ENCODE data around the gene SACM1L.

Gene SACM1L, protein sequence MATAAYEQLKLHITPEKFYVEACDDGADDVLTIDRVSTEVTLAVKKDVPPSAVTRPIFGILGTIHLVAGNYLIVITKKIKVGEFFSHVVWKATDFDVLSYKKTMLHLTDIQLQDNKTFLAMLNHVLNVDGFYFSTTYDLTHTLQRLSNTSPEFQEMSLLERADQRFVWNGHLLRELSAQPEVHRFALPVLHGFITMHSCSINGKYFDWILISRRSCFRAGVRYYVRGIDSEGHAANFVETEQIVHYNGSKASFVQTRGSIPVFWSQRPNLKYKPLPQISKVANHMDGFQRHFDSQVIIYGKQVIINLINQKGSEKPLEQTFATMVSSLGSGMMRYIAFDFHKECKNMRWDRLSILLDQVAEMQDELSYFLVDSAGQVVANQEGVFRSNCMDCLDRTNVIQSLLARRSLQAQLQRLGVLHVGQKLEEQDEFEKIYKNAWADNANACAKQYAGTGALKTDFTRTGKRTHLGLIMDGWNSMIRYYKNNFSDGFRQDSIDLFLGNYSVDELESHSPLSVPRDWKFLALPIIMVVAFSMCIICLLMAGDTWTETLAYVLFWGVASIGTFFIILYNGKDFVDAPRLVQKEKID

DNA sequence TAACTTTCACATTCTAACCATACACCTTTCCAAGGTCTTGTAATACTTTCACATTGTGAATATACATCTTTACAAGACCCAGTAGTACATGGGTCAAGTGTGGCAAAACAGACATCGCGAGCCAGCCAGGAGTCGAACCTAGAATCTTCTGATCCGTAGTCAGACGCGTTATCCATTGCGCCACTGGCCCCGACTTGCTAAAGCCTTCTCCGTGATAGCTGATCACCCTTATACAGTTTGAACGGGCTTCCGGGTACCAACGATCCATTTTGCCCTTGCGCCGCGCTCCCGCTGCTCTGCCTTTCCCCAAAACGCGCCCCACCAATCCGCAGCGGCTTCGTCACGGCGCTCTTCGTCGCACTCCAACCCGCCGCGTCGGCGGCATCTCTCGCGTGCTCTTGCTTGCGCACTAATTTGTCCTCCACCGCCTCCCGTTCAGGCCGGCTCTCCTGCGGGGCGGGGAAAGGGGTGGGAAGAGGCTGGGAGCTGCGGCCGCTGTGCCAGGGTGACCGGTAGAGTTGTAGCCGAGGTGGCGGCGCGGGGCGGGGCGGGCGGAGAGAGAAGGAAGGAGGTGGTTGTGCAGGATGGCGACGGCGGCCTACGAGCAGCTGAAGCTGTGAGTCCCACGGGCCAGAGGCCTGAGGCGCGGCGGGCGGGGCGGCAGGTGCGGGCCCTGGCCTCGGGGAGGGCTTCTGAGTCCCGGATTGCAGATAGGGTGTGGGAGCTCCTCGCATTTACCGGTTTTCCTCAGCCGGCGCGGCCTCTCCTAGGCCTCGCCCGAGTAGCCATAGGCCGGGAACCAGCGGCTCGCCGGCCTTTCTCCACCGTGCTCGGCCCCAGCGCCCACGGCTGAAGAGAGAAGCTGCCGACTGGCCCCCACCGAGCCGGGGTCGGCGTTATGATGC, at the start of gene SACM1L:
SACM1L (plus strand) TSS at position 515 of the 905 bp plus-strand sequence; CDS start at position 585, 70 bp downstream.
- in situ Hi-C loops (cut with MboI; ENCODE audit: low pct_unique_long_range_greater_than_20kb, low sequenced_read_pairs), result no loop called here
- peak; percentile 100 for DNase-seq

DNA sequence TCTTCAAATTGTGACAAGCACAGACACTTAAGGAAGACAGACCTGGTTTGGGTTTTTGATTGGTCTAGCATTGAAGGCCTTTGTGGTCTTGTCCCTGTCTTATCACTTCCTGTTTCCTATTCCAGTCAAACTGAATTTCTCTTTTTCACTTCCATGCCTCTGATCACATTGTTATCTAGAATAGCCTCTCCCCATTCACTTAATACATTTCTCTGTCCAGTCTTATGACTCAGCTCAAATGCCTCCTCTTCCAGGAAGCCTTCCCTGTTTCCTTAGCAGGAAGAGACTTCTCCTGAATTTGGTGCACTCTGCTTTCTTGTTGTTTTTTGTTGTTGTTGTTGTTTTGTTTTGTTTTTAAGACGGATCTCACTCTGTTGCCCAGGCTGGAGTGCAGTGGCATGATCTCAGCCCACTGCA, 49.1 kb upstream of the SACM1L start:
- in situ Hi-C loops (cut with MboI; ENCODE audit: low pct_unique_long_range_greater_than_20kb, low sequenced_read_pairs), result no loop called here
- peak; percentile 83 for DNase-seq

DNA sequence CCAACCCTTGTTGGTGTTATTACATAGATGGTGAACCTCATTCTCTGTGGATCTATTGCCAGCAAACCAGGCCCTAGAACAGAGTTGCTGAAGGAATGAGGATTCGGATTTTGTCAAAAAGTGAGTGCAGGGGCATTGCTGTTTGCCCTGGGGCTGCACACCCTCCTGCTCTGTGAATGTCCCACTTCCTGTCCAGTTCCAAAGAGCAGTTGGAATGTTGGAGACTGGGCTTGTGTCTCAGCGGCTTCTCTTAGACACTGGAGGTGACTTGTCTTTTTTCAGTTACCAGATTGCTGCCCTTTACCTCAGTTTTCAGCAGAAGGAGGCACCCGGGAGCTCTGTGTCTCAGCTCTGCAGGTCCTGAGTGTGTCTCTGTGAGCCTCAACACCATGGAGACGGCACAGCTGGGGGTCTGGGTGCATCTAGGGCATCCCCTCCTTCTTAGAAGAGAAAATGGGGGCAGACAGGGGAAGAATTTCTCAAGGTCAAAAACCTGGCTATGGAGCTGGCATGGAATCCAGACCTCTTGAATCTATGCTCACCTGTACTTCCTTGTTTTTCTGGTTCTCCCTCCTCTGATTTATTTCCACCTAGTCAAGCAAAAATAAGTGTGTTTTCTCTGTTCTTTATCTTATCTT, 48.4 kb upstream of the SACM1L start:
- in situ Hi-C loops (cut with MboI; ENCODE audit: low pct_unique_long_range_greater_than_20kb, low sequenced_read_pairs), result no loop called here
- no peak for DNase-seq

DNA sequence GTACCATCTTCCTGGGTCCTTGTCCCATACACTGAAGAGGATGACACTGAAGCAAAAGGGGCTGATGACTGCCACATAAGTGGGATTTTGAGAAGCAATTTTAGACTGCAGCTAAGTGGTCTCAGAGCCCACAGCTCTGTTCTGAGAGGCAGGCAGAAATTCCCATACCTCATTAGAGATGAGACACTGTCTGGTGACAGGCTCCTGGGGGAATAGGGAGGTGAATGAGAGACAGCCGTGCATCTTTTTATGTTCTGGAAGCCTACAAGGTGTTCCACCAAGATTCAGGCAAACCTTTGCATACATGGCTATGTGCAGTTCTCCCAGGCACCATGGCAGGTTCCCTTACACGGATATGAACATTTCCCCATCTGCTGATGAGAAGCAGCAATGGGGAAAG, 47.4 kb upstream of the SACM1L start:
- DNase-seq, result no peak
- in situ Hi-C loops (cut with MboI; ENCODE audit: low pct_unique_long_range_greater_than_20kb, low sequenced_read_pairs), result no loop called here

DNA sequence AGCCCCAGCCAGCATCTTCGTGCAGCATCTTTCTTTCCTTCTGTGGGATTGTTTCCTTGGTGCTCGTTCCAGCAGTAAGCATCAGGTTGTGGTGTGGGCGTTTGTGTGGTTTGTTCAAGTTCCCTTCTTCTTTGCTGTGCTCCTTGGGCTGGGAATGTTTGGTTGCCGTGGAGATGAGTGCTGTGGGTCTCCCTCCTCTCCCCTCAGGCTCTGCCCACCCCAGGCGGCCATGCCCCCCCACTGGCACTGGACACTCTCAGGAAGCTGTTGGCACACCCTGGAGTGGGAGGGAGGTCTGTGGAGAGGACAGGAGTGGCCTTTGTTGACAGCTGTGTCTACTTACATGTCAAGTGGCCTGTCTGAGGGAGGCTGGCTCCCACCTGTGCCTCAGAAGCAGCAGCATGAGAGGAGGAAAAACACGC, 46.5 kb upstream of the SACM1L start:
- in situ Hi-C loops (cut with MboI; ENCODE audit: low pct_unique_long_range_greater_than_20kb, low sequenced_read_pairs), result no loop called here
- DNase-seq, result peak; percentile 57

DNA sequence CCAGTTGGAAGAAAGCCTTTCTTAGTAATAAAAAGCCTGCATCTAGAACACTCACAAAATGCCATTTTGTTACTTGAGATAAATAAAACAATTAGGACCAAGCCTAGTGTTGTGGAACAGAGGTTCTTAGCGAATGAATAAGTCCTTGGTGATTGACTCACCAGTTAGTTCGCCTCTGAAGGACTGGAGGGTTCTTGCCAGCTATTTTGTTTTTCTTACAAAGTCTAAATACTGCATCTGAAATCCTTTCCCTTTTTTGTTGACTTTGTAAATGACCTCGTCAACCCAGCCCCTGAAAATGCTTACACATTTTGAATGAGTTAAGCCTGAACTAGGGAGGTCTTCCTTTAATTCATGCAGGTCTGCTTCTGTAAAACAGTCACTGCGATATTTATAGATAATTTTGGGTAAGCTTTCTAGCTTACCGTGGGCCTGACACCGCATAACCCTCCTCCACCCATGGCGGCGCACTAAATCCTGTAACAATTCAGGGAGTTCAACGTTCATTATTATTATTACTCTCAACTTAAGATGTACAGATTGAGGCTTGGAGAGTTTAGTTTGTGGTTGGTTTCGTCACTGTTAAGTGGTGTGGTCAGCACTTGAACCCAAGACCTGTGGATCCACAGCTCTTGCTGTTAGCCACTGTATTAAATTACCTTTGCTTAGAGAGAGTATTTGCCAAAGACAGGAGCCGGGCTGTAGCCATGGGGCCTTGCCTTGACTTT, 45.0 kb upstream of the SACM1L start:
- in situ Hi-C loops (cut with MboI; ENCODE audit: low pct_unique_long_range_greater_than_20kb, low sequenced_read_pairs), result no loop called here
- DNase-seq, result no peak

DNA sequence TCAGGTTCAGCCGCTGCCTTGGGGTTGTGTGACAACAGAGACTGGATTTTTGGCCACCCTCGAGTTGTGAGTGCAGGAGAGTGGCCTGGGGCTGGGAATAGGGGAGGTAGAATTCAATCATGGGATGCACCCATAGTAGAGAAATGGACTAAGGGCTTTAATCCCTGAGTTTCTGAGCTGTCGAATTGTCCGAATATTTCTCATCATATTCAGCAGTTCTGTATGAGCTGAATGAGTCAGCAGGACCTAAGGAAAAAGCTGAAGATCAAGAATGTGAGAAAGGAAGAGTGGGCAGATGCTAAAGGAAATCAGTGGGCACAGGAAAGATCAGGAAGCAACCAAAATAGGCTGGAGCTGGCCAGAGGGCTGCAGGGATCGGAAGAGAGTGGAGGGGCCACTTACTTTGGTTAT, 44.4 kb upstream of the SACM1L start:
- DNase-seq, result no peak
- in situ Hi-C loops (cut with MboI; ENCODE audit: low pct_unique_long_range_greater_than_20kb, low sequenced_read_pairs), result no loop called here

DNA sequence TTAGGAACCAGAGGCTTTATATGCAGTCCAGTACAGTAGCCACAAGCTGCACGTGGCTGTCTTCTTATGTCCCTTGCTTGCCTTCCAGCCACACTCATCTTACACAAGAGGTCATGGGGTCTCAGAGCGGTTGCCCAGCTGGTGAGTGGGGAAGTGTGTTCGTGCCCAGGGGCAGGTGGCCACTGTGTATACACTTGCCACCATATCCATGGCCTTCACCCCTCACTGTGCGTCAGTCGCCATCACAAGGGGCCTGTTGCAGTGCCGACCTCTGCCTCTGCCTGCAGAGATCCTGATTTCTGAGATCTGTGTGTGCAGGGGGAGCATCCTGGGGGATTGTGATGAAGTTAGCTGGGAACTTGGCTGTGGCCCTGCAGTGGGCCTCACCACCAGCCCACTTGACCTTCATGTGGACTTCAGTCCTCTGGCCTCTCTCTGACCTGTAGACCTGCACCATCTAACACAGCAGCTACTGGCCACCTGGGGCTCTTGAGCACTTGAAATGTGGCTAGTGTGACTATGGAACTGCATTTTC, 43.1 kb upstream of the SACM1L start:
- in situ Hi-C loops (cut with MboI; ENCODE audit: low pct_unique_long_range_greater_than_20kb, low sequenced_read_pairs), result no loop called here

DNA sequence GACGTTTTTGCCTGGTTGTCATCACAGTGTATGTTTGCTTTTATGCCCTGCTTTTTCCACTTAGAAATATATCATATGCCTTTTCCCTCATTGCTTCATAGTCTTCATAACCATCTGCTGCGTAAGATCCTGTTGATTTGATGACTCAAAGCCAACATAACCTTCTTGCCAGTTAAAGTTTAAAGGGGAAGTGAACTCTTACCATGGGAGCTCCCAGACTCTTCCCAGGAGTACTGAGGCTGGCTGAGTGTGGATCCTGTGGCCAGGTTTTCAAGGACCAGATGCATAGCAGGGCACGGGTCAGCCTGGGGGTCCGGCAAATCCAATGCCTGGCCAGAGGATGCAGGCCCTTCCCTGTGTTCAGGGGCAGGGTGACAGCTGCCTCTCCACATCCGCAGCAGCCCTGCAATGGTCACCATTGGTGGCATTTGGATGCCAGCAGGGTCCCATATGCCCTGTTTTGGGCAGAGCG, 42.0 kb upstream of the SACM1L start:
- in situ Hi-C loops (cut with MboI; ENCODE audit: low pct_unique_long_range_greater_than_20kb, low sequenced_read_pairs), result no loop called here
- DNase-seq, result peak; percentile 72

More for the DNA sequence above, 43.1 kb upstream of the SACM1L start:
- DNase-seq, result no peak

DNA sequence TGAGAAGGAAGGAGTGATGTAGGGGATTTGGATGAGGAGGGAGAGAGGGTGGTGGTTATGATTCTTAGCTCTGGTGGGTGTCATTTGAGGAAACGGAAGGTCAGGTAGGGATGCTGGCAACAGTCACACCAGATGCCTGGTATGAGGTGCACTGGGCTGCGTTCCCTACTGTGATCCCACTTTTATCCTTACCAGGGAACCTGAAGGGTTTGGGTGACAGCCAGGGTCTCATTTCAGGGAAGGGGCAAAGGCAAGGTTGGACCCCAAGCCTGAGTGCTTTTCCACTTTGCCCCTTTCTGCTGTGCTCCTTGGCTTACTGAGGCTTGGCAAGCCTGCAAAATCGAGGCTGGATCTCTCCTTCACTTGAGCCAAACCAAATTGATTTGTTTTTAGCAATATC, 36.0 kb upstream of the SACM1L start:
- DNase-seq, result no peak
- in situ Hi-C loops (cut with MboI; ENCODE audit: low pct_unique_long_range_greater_than_20kb, low sequenced_read_pairs), result loop anchor here (10.0 to 25.0 kb wide), 3 partner anchors 58 to 616 kb away; partner anchors contain the start of genes CLEC3B and LIMD1

DNA sequence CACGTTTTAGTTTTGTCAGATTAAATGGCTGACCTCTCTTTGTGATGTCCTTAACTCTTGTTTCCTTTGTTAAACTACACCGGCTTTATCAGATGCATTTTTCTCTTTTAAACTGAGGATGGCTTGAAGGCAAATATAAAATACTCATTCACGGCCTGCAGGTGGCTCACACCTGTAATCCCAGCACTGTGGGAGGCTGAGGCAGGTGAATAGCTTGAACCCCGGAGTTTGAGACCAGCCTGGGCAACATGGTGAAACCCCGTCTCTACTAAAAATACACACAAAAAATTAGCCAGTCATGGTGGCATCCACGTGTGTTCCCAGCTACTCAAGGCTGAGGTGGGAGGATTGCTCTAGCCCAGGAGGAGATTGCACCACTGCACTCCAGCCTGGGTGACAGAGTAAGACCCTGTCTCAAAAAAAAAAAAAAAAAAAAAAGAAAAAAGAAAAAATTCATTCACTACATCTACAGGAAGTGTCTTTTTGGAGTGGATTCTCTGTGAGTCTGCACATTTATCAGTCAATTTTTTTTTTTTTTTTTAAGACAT, 34.7 kb upstream of the SACM1L start:
- in situ Hi-C loops (cut with MboI; ENCODE audit: low pct_unique_long_range_greater_than_20kb, low sequenced_read_pairs), result loop anchor here (10.0 to 25.0 kb wide), 3 partner anchors 60 to 617 kb away; partner anchors contain the start of genes CLEC3B and LIMD1
- no peak for DNase-seq

DNA sequence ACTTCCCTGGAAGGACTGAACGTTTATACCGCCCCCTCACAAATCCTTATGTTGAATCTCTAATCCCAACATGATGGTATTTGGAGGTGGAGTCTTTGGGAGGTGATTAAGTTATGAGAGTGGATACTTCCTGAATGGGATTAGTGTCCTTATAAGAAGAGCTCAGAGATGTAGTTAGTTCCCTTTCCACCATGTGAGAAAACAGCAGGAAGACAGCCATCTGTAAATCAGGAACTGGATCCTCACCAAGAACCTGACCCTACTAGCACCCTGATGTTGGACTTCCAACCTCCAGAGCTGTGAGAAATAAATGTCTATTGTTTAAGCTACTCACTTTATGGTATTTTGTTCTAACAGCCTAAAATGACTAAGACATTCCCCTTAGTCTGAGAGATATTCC, 33.3 kb upstream of the SACM1L start:
- in situ Hi-C loops (cut with MboI; ENCODE audit: low pct_unique_long_range_greater_than_20kb, low sequenced_read_pairs), result loop anchor here (10.0 to 25.0 kb wide), 3 partner anchors 61 to 619 kb away; partner anchors contain the start of genes CLEC3B and LIMD1
- DNase-seq, result no peak

DNA sequence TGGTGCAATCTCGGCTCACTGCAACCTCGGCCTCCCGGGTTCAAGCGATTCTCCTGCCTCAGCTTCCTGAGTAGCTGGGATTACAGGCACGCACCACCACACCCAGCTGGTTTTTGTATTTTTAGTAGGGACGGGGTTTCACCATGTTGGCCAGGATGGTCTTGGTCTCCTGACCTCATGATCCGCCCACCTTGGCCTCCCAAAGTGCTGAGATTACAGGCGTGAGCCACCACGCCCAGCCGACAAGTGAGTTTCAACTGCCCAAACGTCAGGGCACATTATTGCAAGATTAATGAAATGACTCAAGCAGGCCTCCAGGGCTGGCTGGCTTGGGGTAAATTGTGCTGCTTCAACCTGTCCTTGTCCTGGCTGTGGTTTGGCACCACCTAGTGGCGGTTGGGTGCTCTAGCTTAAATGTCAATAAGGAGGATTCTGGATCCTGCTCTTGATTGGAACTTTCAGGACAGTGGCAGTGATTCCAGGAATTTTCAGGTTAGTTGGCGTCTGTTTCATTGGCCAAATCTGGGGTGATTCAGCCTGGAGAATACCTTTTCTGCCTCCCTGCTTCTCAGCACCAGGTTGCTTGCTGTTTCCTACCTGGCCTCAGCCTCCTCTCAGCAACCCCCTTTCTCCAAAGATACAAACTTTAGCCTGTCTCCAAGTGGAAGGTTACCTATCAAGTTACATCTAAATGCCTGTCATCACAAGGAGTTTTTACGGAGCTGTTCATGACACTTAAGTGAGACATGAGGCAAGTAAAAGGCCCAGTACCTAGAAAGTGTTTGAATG, 32.4 kb upstream of the SACM1L start:
- DNase-seq, result peak; percentile 82
- in situ Hi-C loops (cut with MboI; ENCODE audit: low pct_unique_long_range_greater_than_20kb, low sequenced_read_pairs), result loop anchor here (10.0 to 25.0 kb wide), 3 partner anchors 62 to 619 kb away; partner anchors contain the start of genes CLEC3B and LIMD1

DNA sequence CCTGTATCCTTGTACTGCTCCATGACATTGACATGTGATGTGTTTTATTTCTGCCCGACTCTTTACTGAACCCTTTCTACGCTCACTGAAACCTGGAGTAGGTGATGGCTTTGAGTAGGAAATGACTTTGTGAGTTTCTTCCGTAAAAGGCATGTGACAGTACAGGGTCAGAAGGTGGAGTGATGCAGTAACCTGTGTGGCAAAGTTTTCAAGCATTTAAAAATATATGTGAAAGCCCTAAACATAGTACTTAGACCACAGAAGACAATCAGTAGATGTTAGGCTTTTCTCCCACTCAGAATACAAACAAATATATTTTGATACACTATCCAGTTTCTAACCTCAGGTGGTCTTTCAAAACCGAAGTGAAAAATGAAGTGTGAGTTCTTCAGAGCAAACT, 31.3 kb upstream of the SACM1L start:
- in situ Hi-C loops (cut with MboI; ENCODE audit: low pct_unique_long_range_greater_than_20kb, low sequenced_read_pairs), result loop anchor here (10.0 to 25.0 kb wide), 3 partner anchors 63 to 621 kb away; partner anchors contain the start of genes CLEC3B and LIMD1

DNA sequence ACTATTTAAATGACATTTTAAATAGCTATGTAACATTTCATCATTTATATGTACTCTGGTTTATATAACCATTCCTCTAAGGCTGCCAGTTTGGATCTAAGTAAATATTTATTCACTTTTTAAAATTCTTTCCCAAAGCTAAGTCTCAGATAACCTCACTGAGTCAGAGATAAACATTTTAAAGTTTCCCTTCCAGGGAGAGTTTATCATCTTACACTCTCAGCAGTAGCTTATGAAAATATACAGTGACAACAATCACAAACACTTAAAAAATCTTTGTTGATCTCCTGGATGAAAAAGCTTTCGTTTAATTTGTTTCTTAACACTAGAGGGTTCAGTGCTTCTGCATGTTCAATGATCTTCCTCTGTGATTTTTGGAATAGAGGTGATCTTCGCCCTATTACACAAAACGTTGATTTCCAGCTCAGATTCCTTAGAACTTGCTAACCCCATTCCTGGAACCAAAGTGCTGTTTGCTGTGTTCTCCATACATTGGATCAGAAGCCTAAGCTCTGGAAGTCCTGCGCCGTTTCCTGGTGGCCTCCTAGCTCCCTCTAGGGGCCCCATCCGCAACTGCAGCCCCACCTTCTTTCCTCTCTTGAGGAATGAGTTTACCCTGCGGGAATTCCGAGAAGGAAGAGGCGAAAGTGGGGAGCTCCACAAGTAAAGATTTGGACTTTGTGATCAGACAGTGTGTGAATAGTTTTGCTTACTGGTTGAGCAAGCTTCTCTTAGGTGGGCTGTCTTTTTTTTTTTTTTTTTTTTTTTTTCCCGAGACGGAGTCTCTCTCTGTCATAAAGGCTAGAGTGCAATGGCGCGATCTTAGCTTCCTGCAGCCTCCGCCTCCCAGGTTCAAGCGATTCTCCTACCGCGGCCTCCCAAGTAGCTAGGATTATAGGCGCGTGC, 29.3 kb upstream of the SACM1L start:
- in situ Hi-C loops (cut with MboI; ENCODE audit: low pct_unique_long_range_greater_than_20kb, low sequenced_read_pairs), result loop anchor here (10.0 to 25.0 kb wide), 3 partner anchors 65 to 623 kb away; partner anchors contain the start of genes CLEC3B and LIMD1
- DNase-seq, result peak; percentile 51

More for the DNA sequence above, 31.3 kb upstream of the SACM1L start:
- DNase-seq, result no peak

DNA sequence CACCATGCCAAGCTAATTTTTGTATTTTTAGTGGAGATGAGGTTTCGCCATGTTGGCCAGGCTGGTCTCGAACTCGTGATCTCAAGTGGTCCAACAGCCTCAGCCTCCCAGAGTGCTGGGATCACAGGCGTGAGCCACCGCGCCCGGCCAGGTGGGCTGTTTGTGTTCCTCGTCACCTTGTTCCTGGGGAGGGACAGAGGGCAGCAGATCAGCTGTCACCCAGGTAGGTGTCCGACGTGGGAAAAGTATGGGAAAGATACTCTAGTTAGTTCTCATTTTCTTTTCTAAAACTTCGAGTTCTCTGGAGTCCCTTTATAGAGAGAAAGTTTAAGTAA, 28.7 kb upstream of the SACM1L start:
- no peak for DNase-seq
- in situ Hi-C loops (cut with MboI; ENCODE audit: low pct_unique_long_range_greater_than_20kb, low sequenced_read_pairs), result loop anchor here (25.0 kb wide), 2 partner anchors 148 to 623 kb away; partner anchors contain the start of gene CLEC3B
